ENCODE results near the gene CYP4F22.
A peak's percentile ranks its signal among the peaks of the same experiment; 100 is the strongest.
"Not testable (repeated sequence)": the region's sequence is repeated elsewhere in the genome, so short reads cannot be mapped to it uniquely, and the experiment has no call there.

CYP4F22 gene

GRCh38 chr19:15508035-15508710 lies at the start of gene CYP4F22:
Gene CYP4F22 (plus strand): TSS chr19:15508525. CDS start chr19:15525337, 16,812 bp downstream.
- no peak within 1 kb of the TSS for H3K27ac ChIP-seq
- DNase-seq (ENCODE audit: low read depth, low spot score): no peak

- no peak overlapping the region for H3K27ac ChIP-seq
Observed at GRCh38 chr19:15461694-15462093, 46.6 kb upstream of the CYP4F22 start.

GRCh38 chr19:15463861-15464371 lies 44.4 kb upstream of the CYP4F22 start:
- DNase-seq (ENCODE audit: low read depth, low spot score): no peak
- no peak overlapping the region for H3K27ac ChIP-seq

More at GRCh38 chr19:15461694-15462093, 46.6 kb upstream of the CYP4F22 start:
- no peak for DNase-seq (ENCODE audit: low read depth, low spot score)

- DNase-seq (ENCODE audit: low read depth, low spot score): no peak
- no peak within 1 kb of the TSS for H3K27ac ChIP-seq
Observed at GRCh38 chr19:15464394-15465385, 43.6 kb upstream of the CYP4F22 start, which contains the start of gene RASAL3. Gene RASAL3 (minus strand): TSS chr19:15464544. CDS start chr19:15464358, 186 bp downstream.

- no peak overlapping the region for H3K27ac ChIP-seq
- DNase-seq (ENCODE audit: low read depth, low spot score): peak; percentile 48
Observed at GRCh38 chr19:15466851-15467733, 41.2 kb upstream of the CYP4F22 start.

GRCh38 chr19:15467734-15468214 lies 40.6 kb upstream of the CYP4F22 start:
- no peak overlapping the region for H3K27ac ChIP-seq
- DNase-seq (ENCODE audit: low read depth, low spot score): no peak

- no peak for DNase-seq (ENCODE audit: low read depth, low spot score)
- H3K27ac ChIP-seq: no peak overlapping the region
Observed at GRCh38 chr19:15468675-15469512, 39.4 kb upstream of the CYP4F22 start.

GRCh38 chr19:15469513-15470297 lies 38.6 kb upstream of the CYP4F22 start:
- DNase-seq (ENCODE audit: low read depth, low spot score): no peak
- H3K27ac ChIP-seq: no peak overlapping the region

GRCh38 chr19:15471639-15472101 lies 36.7 kb upstream of the CYP4F22 start:
- no peak for DNase-seq (ENCODE audit: low read depth, low spot score)
- H3K27ac ChIP-seq: no peak overlapping the region

GRCh38 chr19:15473821-15474220 lies 34.5 kb upstream of the CYP4F22 start:
- DNase-seq (ENCODE audit: low read depth, low spot score); H3K27ac ChIP-seq: not testable (repeated sequence)

- no peak for DNase-seq (ENCODE audit: low read depth, low spot score)
- no peak overlapping the region for H3K27ac ChIP-seq
Observed at GRCh38 chr19:15475169-15475568, 33.2 kb upstream of the CYP4F22 start.

- DNase-seq (ENCODE audit: low read depth, low spot score): no peak
- no peak overlapping the region for H3K27ac ChIP-seq
Observed at GRCh38 chr19:15475611-15476010, 32.7 kb upstream of the CYP4F22 start.

GRCh38 chr19:15476325-15476724 lies 32.0 kb upstream of the CYP4F22 start:
- no peak for DNase-seq (ENCODE audit: low read depth, low spot score)
- H3K27ac ChIP-seq: no peak overlapping the region

GRCh38 chr19:15479391-15480345 lies 28.7 kb upstream of the CYP4F22 start, which contains the start of gene PGLYRP2:
Gene PGLYRP2 (minus strand): TSS chr19:15479501. CDS start chr19:15479371, 130 bp downstream.
- DNase-seq (ENCODE audit: low read depth, low spot score): no peak
- H3K27ac ChIP-seq: no peak within 1 kb of the TSS

GRCh38 chr19:15480996-15481395 lies 27.3 kb upstream of the CYP4F22 start:
- not testable (repeated sequence) for DNase-seq (ENCODE audit: low read depth, low spot score); H3K27ac ChIP-seq

- not testable (repeated sequence) for DNase-seq (ENCODE audit: low read depth, low spot score); H3K27ac ChIP-seq
Observed at GRCh38 chr19:15485768-15486167, 22.6 kb upstream of the CYP4F22 start.

GRCh38 chr19:15487038-15487437 lies 21.3 kb upstream of the CYP4F22 start:
- DNase-seq (ENCODE audit: low read depth, low spot score): no peak

More at GRCh38 chr19:15487038-15487437, 21.3 kb upstream of the CYP4F22 start:
- no peak overlapping the region for H3K27ac ChIP-seq

All from epithelial cell of prostate (primary cell).